Measurements from ENCODE around the gene C7orf25. TPM values are rescaled to one million over a fixed set of nuclear protein-coding genes. Genes with fewer than 3 reads are reported as not detected.

The C7orf25 gene
- total RNA-seq, 1 donor from 2014 or later = 14.4 TPM

DNA sequence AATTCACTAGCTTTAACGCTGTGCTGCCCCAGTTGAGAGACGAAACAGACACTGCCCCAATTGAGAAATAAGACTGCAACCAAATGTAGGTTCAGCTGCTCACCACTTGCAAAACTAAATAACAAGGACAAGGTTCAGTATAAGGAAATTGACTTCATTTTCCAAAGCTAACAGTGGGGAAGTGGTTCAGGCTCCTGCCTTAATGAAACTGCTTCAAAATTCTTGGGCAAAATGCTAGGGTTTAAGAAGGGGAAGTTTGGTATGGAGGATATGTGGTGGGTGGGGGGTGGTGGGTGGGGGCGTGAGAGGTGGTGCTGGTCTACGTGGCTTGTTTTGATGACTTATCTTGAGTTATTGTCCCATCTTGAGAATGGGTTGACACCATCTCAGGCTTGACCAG, 42.1 kb upstream of the C7orf25 start:
- TF ChIP-seq, protein P1, sequence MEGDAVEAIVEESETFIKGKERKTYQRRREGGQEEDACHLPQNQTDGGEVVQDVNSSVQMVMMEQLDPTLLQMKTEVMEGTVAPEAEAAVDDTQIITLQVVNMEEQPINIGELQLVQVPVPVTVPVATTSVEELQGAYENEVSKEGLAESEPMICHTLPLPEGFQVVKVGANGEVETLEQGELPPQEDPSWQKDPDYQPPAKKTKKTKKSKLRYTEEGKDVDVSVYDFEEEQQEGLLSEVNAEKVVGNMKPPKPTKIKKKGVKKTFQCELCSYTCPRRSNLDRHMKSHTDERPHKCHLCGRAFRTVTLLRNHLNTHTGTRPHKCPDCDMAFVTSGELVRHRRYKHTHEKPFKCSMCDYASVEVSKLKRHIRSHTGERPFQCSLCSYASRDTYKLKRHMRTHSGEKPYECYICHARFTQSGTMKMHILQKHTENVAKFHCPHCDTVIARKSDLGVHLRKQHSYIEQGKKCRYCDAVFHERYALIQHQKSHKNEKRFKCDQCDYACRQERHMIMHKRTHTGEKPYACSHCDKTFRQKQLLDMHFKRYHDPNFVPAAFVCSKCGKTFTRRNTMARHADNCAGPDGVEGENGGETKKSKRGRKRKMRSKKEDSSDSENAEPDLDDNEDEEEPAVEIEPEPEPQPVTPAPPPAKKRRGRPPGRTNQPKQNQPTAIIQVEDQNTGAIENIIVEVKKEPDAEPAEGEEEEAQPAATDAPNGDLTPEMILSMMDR (IDR thresholded peaks at IDR 0.05; ENCODE audit: insufficient read depth, low read length, poor library complexity, severe bottlenecking) = no peak
- DNase-seq (ENCODE audit: low read depth) = no peak

GRCh38 chr7:42952328-42952727, 40.5 kb upstream of the C7orf25 start:
- Histone ChIP-seq H3K36me3 (ENCODE audit: control insufficient read depth, insufficient read depth, low read length) (no peaks in the 10 kb centered on the region), H3K4me3 (ENCODE audit: low read depth, low read length) (no peak overlapping the region), H3K27me3 (ENCODE audit: control insufficient read depth, insufficient read depth, low read length) (no peaks in the 10 kb centered on the region)
- DNase-seq (ENCODE audit: low read depth) = no peak
- TF ChIP-seq, protein P1 (IDR thresholded peaks at IDR 0.05; ENCODE audit: insufficient read depth, low read length, poor library complexity, severe bottlenecking) = no peak

More for the DNA sequence above, 42.1 kb upstream of the C7orf25 start:
- H3K27me3 ChIP-seq (ENCODE audit: control insufficient read depth, insufficient read depth, low read length) = no peaks in the 10 kb centered on the region
- H3K4me3 ChIP-seq (ENCODE audit: low read depth, low read length) = no peak overlapping the region
- H3K36me3 ChIP-seq (ENCODE audit: control insufficient read depth, insufficient read depth, low read length) = no peaks in the 10 kb centered on the region

GRCh38 chr7:42950417-42950816, 38.5 kb upstream of the C7orf25 start:
- TF ChIP-seq, protein P1 (IDR thresholded peaks at IDR 0.05; ENCODE audit: insufficient read depth, low read length, poor library complexity, severe bottlenecking) = no peak
- H3K4me3 ChIP-seq (ENCODE audit: low read depth, low read length) = no peak overlapping the region
- H3K36me3 ChIP-seq (ENCODE audit: control insufficient read depth, insufficient read depth, low read length) = no peaks in the 10 kb centered on the region
- no peaks in the 10 kb centered on the region for H3K27me3 ChIP-seq (ENCODE audit: control insufficient read depth, insufficient read depth, low read length)
- DNase-seq (ENCODE audit: low read depth) = no peak

GRCh38 chr7:42947521-42947920, 35.7 kb upstream of the C7orf25 start:
- TF ChIP-seq, protein P1 (IDR thresholded peaks at IDR 0.05; ENCODE audit: insufficient read depth, low read length, poor library complexity, severe bottlenecking) = no peak
- no peaks in the 10 kb centered on the region for H3K36me3 ChIP-seq (ENCODE audit: control insufficient read depth, insufficient read depth, low read length)
- H3K27me3 ChIP-seq (ENCODE audit: control insufficient read depth, insufficient read depth, low read length) = no peaks in the 10 kb centered on the region
- H3K4me3 ChIP-seq (ENCODE audit: low read depth, low read length) = no peak overlapping the region
- no peak for DNase-seq (ENCODE audit: low read depth)

DNA sequence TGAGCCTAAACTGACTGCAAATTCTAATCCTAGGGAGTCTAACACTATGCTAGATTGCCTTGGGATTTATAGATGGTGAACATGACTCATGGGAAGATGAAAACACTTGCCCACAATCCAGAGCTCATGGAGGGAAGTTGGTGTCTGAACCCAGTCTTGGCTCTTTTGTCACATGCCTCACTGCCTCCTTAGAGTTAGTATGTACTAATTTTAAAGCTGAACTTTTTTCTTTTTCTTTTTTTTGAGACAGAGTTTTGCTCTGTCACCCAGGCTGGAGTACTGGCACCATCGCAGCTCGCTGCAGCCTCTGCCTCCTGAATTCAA, 34.7 kb upstream of the C7orf25 start:
- TF ChIP-seq, protein P1 (IDR thresholded peaks at IDR 0.05; ENCODE audit: insufficient read depth, low read length, poor library complexity, severe bottlenecking) = no peak
- Histone ChIP-seq H3K27me3 (ENCODE audit: control insufficient read depth, insufficient read depth, low read length) (no peaks in the 10 kb centered on the region), H3K36me3 (ENCODE audit: control insufficient read depth, insufficient read depth, low read length) (no peaks in the 10 kb centered on the region), H3K4me3 (ENCODE audit: low read depth, low read length) (no peak overlapping the region)
- DNase-seq (ENCODE audit: low read depth) = no peak

DNA sequence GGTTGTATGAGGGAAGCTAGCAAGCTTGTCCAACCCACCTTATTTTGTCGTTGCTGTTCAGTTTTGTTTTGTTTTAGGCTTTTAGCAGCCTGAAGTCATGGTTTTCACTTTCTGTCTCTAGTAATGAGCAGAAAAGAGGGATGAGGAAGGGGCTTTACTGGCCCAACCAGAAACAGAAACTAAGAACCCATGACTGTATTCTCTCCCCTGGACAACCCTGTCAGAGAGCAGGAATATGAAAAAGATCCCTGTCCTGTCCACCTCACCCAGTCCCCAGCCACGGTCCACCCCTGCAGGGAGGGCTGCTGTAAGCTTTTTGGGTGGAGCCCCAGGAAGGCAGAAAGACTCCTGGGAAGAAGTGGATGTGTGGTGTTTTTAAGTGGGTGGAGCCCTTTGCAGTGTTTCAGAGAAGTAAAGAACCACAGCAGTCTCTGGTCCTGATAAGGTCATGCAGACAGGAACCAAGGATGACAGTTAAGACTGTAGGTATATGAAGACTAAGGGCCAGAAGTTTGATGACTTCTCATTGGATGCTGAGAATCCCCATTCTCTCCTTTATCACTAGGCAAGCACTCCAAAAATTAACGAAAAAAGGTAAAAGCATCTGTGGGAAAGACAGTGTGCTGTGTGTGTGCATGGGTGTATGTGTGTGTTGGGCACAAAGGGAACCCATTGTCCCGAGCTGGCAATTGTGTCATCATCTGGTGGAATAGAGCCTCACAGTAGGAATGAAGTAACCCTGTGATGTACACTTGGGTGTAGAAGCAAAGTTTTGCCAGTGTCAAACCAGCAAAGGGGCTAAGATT, 34.2 kb upstream of the C7orf25 start:
- Histone ChIP-seq H3K27me3 (ENCODE audit: control insufficient read depth, insufficient read depth, low read length) (no peaks in the 10 kb centered on the region), H3K4me3 (ENCODE audit: low read depth, low read length) (no peak overlapping the region), H3K36me3 (ENCODE audit: control insufficient read depth, insufficient read depth, low read length) (no peaks in the 10 kb centered on the region)
- no peak for DNase-seq (ENCODE audit: low read depth)
- TF ChIP-seq, protein P1 (IDR thresholded peaks at IDR 0.05; ENCODE audit: insufficient read depth, low read length, poor library complexity, severe bottlenecking) = no peak
